ENCODE data around the gene TAS1R1.
A peak's percentile ranks its signal among the peaks of the same experiment; 100 is the strongest.
"Not testable (repeated sequence)": the region's sequence is repeated elsewhere in the genome, so short reads cannot be mapped to it uniquely, and the experiment has no call there.

Gene TAS1R1

GRCh38 chr1:6521536-6521935, 33.6 kb upstream of the TAS1R1 start:
- no peak for DNase-seq (ENCODE audit: low read depth in 2 of 2)

GRCh38 chr1:6523566-6523965, 31.5 kb upstream of the TAS1R1 start:
- no peak for DNase-seq (ENCODE audit: low read depth in 2 of 2)

DNA sequence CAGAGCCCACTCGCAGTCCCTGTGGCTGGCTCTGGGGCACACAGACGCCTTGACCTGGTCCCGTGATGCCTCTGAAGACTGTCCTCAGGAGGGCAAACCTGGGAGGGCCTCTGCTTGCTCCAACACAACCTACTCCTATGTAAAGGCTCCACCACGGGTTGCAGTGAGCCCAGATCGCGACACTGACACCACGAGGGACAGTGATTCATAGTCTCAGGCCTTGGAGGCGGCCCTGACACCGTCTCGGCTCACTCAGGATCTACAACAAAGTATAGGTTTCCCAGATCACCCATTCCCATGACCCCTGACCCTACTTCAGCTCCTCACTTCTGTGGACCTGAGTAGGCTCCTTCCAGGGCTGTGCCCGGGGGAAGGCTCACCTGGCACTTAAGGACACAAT, 28.8 kb upstream of the TAS1R1 start:
- no peak for DNase-seq (ENCODE audit: low read depth in 2 of 2)

DNA sequence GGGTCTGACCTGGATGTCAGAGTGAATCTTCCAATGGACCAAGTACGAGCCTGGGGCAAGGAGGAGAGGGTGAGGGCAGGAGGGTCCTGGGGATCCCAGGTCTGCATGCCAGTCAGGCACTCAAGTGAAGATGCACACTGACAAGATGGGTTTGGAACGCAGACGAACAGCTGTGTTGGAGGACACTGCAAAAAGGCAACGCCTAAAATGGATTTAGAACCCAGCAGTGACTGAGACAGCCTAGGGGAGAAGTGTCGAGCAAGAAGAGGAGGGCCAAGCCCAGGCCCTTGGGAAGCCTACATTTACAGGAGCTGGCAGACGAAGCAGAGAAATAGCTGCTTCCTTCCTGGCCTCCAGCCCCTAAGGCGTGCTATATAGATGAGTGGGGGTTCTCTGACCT, 26.6 kb upstream of the TAS1R1 start:
- no peak for DNase-seq (ENCODE audit: low read depth in 2 of 2)

GRCh38 chr1:6530504-6531160, 24.5 kb upstream of the TAS1R1 start:
- no peak for DNase-seq (ENCODE audit: low read depth in 2 of 2)

GRCh38 chr1:6531996-6532395, 23.1 kb upstream of the TAS1R1 start:
- no peak for DNase-seq (ENCODE audit: low read depth in 2 of 2)

DNA sequence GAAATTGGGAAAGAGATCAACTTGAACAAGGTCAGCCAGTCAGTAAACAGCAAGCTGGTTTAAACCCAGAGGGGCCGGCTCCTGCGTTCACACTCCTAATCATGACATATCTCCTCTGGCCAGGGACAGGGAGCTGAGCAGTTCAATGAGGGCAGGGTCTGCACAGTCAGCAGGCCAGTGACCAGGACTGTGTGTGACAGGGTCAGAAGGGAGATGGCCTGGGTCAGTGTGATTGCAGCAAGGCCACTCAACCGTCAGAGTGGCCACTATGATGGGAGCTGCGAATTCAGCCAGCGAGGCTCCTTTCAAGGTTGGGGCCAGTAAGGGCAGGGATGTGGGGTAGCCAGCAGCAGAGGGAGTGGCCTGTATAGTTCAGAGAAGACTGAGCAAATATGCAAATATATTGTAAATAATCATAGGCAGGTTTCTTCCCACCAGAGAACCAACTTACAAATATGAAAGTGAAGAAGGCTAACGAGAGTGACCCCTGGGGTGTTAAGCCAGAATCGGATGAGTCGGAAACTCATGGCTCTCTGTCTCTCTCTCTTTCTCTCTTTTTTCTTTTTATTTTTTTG, 20.8 kb upstream of the TAS1R1 start:
- DNase-seq (ENCODE audit: low read depth in 2 of 2), result no peak

GRCh38 chr1:6535214-6535613, 19.9 kb upstream of the TAS1R1 start:
- no peak for DNase-seq (ENCODE audit: low read depth in 2 of 2)

GRCh38 chr1:6536291-6536690, 18.8 kb upstream of the TAS1R1 start:
- no peak for DNase-seq (ENCODE audit: low read depth in 2 of 2)

- DNase-seq (ENCODE audit: low read depth in 2 of 2), result no peak
These were observed 16.2 kb upstream of the TAS1R1 start for GRCh38 chr1:6538956-6539355.

GRCh38 chr1:6544831-6545230, 10.3 kb upstream of the TAS1R1 start:
- DNase-seq (ENCODE audit: low read depth in 2 of 2), result no peak

- no peak for DNase-seq (ENCODE audit: low read depth in 2 of 2)
These were observed 9.6 kb upstream of the TAS1R1 start for GRCh38 chr1:6545276-6546112.

GRCh38 chr1:6546326-6546725, 8.8 kb upstream of the TAS1R1 start:
- DNase-seq (ENCODE audit: low read depth in 2 of 2), result no peak

DNA sequence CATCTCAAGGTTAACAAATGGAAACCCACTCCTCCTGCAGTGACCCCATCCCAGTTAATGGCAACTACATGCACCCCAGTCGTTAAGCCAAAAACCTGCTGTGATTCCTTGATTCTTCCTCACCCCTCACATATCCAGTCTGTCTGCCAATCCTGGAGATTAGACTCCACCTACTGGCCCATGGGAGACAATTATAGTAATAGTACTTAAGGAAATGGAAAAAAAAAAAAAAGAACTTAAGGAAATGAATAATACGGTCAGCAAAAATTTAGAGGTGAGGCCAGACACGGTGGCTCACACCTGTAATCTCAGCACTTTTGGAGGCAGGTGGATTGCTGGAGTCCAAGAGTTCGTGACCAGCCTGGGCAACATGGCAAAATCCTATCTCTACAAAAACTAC, 7.8 kb upstream of the TAS1R1 start:
- no peak for DNase-seq (ENCODE audit: low read depth in 2 of 2)

GRCh38 chr1:6554031-6554906, 838 bp upstream of the TAS1R1 start, which contains the start of gene NOL9:
Gene NOL9, minus strand, starts transcription at chr1:6554513. Its CDS starts 11 bp downstream, at chr1:6554502.
- peak; percentile 89 to 92 for DNase-seq (ENCODE audit: low read depth in 2 of 2)

DNA sequence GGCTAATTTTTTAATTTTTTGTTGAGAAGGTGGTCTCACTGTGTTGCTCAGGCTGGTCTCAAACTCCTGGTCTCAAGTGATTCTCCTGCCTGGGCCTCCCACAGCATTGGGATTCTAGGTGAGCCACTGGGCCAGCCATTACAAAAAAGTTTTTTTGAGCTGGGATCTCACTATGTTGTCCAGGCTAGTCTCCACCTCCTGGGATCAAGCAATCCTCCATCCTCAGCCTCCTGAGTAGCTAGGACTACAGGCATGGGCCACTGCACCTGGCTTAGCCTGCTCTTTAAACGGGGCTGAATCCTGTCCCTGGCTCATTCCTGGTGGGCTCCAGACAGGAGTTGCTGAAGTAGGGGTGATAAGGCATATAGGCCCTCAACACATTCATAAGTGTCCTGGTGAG, 2.5 kb downstream of the TAS1R1 start:
- DNase-seq (ENCODE audit: low read depth in 2 of 2), result no peak

GRCh38 chr1:6559161-6559560, 4.1 kb downstream of the TAS1R1 start:
- DNase-seq (ENCODE audit: low read depth in 2 of 2), result not testable (repeated sequence)

- no peak for DNase-seq (ENCODE audit: low read depth in 2 of 2)
These were observed 5.2 kb downstream of the TAS1R1 start for GRCh38 chr1:6560267-6560666.

DNA sequence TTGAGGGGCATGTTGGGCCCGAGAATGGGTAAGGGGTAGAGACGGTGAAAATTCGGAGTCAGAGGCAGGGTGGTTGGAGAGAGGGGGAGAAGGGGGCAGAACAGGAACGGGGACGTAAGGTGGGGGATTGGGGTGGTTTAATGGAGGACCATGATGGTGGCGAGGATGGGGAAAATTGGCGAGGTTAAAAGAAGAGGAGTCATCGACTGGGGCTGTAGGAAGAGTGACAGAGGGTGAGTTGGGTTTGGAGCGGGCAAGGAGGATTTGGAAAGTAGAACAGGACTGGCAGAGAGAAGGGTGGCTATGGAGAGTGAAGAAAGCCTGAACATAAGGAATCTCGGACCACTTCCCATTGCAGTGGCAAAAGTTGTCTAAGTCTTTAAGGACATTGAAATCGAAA, 13.9 kb downstream of the TAS1R1 start:
- DNase-seq (ENCODE audit: low read depth in 2 of 2), result no peak

DNA sequence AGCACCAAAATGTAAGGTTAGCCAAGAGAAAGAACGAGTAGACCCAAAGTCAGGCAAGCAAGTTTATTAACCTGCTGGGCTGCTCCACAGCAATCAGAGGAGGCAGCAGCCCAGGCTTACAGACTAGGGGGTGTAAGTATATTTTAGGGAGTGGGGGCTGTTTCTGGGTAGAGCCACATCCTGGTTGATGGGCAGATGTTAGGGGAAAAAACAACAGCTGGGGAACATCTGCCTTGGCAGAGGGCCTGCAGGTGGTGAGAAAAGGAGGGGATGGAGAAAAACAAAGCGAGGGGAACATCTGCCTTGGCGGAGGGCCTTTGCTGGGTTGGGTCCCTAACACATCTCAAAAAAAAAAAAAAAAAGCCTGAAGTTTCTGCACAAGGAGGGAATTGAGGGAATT, 15.0 kb downstream of the TAS1R1 start:
- no peak for DNase-seq (ENCODE audit: low read depth in 2 of 2)

- DNase-seq (ENCODE audit: low read depth in 2 of 2), result no peak
These were observed 15.9 kb downstream of the TAS1R1 start for GRCh38 chr1:6570987-6571386.
